Astrocyte of the spinal cord (primary cell): Measurements from ENCODE around the gene LRRC7.

Source experiments
- DNase-seq: peaks from one replicate; pipeline ENCODE4 v3.0.0; 2011; ENCODE audit warnings: low read depth, low spot score
- H3K4me3 ChIP-seq: 2 replicates; pipeline ENCODE4 v1.5.1; 2011; ENCODE audit warnings: low read depth, mild to moderate bottlenecking, low read length, moderate library complexity
- CTCF ChIP-seq: IDR thresholded peaks from 2 replicates; pipeline ENCODE4 v1.5.1; 2012; ENCODE audit warnings: low read depth, mild to moderate bottlenecking, low read length, inconsistent platforms
- in situ Hi-C: cut with HindIII; loops from 2 replicates; pipeline ENCODE4 v1.10.0; 2017; ENCODE audit warnings: low sequenced_read_pairs

LRRC7 gene

DNA sequence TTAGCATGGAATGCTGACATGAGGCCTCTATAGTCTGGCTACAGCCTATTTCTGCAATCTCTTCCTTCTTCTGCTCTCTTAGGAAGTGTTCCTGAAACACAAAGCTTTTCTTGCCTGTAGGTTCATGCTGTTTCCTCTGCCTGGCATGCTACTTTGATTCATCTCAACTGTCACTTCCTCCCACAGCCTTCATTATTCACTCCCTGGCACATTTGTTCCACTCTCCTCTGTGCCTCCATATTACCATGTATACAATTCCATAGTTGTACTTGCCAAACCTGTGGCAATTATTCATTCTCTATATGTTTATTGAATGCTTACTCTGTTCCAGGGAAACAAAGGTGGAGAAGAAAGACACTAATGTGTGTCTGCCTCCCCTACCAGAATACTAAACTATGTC, 210.2 kb downstream of the LRRC7 start:
- H3K4me3 ChIP-seq: no peak overlapping the region
- DNase-seq: no peak
- in situ Hi-C loops: no loop called here
- TF ChIP-seq CTCF: no peak

DNA sequence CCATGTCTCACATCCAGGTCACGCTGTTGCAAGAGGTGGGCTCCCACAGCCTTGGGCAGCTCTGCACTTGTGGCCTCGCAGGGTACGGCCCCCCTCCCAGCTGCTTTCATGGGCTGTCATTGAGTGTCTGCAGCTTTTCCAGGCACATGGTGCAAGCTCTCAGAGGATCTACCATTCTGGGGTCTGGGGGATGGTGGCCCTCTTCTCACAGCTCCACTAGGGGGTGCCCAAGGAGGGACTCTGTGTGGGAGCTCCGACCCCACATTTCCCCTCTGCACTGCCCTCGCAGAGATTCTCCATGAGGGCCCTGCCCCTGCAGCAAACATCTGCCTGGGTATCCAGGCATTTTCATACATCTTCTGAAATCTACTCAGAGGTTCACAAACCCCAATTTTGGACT, 219.4 kb downstream of the LRRC7 start:
- no peak overlapping the region for H3K4me3 ChIP-seq
- no peak for TF ChIP-seq CTCF
- DNase-seq: no peak
- in situ Hi-C loops: no loop called here

DNA sequence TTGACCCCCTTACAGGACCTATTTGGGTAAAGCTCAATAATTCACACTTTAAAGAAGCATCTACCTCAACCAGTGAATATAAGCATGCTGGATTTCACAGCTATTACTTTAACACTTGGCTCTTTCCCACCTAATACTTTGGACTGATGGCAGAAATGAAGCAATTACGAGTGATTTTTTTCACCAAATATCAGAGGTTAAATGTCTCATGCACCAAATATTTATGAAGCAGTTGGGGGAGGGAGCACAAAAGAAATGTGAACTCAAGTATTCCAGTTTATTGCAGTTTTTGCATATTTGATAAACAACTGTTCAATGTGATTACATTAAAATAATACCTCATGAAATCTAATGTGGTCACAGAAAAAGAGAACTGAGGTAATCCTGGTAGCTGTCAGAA, 223.6 kb downstream of the LRRC7 start:
- no peak for TF ChIP-seq CTCF
- DNase-seq: no peak
- H3K4me3 ChIP-seq: no peak overlapping the region
- in situ Hi-C loops: no loop called here

GRCh38 chr1:69794831-69795230, 227.1 kb downstream of the LRRC7 start:
- DNase-seq: no peak
- no peak overlapping the region for H3K4me3 ChIP-seq
- no peak for TF ChIP-seq CTCF
- in situ Hi-C loops: no loop called here

GRCh38 chr1:69814926-69815325, 247.2 kb downstream of the LRRC7 start:
- no peak for DNase-seq
- in situ Hi-C loops: no loop called here
- no peak for TF ChIP-seq CTCF
- no peak overlapping the region for H3K4me3 ChIP-seq

DNA sequence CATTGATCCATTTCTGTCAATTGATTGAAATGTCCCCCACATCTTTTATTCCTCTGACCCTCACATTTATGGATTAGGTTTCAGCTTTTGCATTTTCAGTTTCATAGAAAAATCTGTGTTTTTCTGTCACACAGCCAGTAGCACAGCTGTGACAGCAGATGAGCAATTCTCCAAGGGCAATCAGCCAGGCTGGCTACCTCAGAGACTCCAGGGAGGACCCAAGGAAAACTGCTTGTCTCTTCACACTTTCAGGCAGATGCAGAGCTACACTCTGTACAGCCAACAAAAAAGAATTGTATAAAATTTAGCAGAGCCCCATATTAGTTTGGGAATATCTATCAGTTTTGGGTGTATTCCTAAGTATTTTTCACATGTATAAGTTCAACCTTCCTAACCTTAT, 257.2 kb downstream of the LRRC7 start:
- TF ChIP-seq CTCF: no peak
- in situ Hi-C loops: no loop called here
- DNase-seq: peak; percentile 6
- H3K4me3 ChIP-seq: no peak overlapping the region

DNA sequence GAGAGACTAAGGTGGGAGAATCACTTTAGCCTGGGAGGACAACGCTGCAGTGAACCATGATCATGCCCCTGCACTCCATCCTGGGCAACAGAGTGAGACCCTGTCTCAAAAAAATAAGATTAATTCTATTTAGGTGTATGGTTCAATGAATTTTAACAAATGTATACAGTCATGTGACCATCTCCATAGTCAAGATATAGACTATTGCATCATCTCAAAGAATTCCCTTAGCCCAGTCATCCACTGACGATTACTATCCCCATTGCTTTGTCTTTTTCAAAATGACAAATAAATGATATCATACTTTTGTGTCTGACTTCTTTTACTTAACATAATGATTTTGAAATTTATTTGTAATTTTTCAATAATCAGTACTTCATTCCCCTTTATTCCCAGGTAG, 260.0 kb downstream of the LRRC7 start:
- in situ Hi-C loops: no loop called here
- DNase-seq: no peak
- TF ChIP-seq CTCF: no peak
- no peak overlapping the region for H3K4me3 ChIP-seq
